Measurements from ENCODE around the gene IGSF23.

Gene IGSF23

DNA sequence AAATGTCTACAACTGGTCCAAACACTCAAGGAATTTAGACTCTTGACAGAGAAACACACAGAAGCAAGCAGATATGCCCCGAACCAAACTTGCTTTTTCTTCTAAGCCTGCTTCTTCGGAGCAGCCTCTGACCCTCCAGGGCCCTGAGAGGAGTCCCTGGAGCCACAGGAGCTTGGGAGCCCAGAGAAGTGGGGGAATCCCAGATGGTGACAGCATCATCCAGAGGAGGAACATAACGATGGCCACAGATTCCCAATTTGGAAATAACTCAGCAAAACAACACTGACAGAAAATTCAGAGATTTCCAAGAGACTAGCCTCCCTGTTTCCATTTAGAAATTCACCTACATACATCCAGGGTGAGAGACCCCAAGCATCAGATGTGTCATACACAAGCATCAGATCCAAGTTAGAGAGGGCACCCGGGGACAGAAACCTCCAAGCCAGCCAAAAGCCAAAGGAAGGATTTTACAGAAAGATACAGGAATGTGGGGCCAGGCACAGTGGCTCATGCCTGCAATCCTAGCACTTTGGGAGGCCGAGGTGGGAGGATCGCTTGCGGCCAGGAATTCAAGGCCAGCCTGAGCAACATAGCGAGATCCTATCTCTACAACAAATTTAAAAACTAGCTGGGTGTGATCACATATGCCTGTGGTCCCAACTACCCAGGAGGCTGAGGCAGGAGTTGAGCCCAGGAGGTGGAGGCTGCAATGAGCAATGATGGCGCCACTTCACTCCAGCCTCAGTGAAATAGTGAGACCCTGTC lies 28.3 kb downstream of the IGSF23 start:
- H3K4me3 ChIP-seq (ENCODE audit: low read depth, low read length), result no peak overlapping the region
- TF ChIP-seq, protein P1, sequence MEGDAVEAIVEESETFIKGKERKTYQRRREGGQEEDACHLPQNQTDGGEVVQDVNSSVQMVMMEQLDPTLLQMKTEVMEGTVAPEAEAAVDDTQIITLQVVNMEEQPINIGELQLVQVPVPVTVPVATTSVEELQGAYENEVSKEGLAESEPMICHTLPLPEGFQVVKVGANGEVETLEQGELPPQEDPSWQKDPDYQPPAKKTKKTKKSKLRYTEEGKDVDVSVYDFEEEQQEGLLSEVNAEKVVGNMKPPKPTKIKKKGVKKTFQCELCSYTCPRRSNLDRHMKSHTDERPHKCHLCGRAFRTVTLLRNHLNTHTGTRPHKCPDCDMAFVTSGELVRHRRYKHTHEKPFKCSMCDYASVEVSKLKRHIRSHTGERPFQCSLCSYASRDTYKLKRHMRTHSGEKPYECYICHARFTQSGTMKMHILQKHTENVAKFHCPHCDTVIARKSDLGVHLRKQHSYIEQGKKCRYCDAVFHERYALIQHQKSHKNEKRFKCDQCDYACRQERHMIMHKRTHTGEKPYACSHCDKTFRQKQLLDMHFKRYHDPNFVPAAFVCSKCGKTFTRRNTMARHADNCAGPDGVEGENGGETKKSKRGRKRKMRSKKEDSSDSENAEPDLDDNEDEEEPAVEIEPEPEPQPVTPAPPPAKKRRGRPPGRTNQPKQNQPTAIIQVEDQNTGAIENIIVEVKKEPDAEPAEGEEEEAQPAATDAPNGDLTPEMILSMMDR (IDR thresholded peaks at IDR 0.05; ENCODE audit: borderline replicate concordance, insufficient read depth, low read depth, low read length), result no peak

DNA sequence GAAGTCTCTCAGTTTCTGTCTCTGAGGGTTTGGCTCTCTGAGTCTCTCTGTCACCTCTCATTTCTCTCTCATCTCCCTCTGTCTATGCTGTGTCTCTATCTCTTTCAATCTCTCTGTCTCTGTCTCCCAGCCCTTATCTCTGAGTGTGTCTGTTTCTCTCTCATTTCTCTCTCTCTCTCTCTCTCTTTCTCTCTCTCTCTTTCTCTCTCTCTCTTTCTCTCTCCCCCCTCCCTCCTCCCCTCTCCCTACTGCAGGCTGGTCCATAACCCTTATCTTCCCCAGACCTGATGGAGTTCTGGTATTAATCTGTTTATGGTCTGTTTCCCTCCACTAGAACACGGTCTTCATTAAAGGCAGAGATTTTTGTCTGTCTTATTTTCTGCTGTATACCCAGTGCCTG lies 29.0 kb downstream of the IGSF23 start:
- no peak overlapping the region for H3K4me3 ChIP-seq (ENCODE audit: low read depth, low read length)
- TF ChIP-seq, protein P1 (IDR thresholded peaks at IDR 0.05; ENCODE audit: borderline replicate concordance, insufficient read depth, low read depth, low read length), result no peak

DNA sequence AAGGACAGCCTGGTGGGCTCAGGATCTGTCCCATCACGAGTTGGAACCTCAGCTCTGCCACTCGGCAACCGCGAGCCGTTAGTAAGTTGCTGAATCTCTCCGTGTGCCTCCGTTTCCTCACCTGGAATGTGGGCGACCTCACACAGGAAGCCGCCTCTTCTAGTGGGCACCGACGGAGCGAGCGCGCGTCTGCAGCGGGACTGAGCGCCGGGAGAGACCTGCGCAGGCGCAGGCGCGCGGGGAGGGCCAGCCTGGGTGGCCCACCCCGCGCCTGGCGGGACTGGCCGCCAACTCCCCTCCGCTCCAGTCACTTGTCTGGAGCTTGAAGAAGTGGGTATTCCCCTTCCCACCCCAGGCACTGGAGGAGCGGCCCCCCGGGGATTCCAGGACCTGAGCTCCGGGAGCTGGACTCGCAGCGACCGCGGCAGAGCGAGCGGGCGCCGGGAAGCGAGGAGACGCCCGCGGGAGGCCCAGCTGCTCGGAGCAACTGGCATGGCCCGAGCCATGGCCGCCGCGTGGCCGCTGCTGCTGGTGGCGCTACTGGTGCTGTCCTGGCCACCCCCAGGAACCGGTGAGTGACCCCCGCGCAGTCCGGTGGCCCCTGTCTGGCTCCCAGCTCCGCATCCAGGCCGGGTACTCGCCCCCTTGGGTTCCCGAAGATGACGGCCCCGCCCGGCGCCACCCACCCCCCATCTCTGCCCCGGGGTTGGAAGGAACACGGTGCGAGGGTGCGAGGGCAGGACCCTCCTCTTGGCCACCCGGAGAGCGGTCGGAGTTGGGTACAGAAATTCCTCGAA lies 30.4 kb downstream of the IGSF23 start, which contains the start of gene PVR:
Gene PVR, plus strand, starts transcription at position 306 of the 797 bp plus-strand sequence. Its CDS starts 187 bp downstream, at position 493.
- TF ChIP-seq, protein P1 (IDR thresholded peaks at IDR 0.05; ENCODE audit: borderline replicate concordance, insufficient read depth, low read depth, low read length), result no peak
- H3K4me3 ChIP-seq (ENCODE audit: low read depth, low read length), result no peak within 1 kb of the TSS

DNA sequence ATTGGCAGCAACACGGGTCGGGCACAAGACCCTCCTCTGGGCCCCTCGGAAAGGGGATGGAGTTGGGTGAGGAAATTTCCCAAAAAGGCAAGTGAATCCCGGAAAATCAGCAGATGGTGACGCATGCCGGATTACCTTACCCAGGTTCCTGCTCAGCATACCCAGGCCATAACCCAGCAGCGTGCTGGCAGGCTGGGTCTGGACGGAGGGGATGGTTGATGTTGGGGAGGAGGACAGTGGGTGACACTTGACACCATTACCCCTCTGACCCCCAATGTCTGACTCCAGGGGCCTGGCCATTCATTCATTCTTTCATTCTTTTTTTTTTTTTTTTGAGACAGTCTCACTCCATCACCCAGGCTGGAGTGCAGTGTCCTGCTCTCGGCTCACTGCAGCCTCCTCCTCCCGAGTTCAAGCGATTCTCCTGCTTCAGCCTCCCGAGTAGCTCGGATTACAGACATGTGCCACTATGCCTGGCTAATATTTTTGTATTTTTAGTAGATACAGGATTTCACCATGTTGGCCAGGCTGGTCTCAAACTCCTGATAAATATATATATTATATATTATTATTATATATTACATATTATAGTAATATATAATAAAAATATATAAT lies 31.1 kb downstream of the IGSF23 start:
- TF ChIP-seq, protein P1 (IDR thresholded peaks at IDR 0.05; ENCODE audit: borderline replicate concordance, insufficient read depth, low read depth, low read length), result no peak
- no peak overlapping the region for H3K4me3 ChIP-seq (ENCODE audit: low read depth, low read length)

DNA sequence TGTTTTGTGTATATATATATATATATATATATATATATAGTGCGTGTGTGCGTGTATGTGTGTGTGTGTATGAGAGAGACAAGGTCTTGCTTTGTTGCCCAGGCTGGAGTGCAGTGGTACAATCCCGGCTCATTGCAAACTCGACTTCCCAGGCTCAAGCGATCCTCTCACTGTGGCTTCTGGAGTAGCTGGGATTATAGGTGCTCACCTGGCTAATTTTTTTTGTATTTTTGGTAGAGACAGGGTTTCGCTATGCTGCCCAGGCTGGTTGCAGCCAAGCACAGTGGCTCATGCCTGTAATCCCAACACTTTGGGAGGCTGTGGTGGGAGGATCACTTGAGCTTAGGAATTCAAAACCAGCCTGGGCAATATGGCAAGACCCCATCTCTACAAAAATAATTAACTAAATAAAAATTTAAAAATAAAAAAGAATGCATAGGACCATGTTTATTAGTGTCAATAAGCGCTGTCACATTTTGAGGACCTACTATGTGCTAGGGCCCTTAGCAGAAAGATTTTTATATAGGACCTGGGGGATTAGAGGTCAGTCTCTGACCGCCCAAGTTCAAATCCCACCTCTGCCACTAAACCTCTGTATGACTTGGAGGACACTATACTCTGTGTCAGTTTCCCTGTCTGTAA lies 32.2 kb downstream of the IGSF23 start:
- TF ChIP-seq, protein P1 (IDR thresholded peaks at IDR 0.05; ENCODE audit: borderline replicate concordance, insufficient read depth, low read depth, low read length), result no peak
- no peak overlapping the region for H3K4me3 ChIP-seq (ENCODE audit: low read depth, low read length)

DNA sequence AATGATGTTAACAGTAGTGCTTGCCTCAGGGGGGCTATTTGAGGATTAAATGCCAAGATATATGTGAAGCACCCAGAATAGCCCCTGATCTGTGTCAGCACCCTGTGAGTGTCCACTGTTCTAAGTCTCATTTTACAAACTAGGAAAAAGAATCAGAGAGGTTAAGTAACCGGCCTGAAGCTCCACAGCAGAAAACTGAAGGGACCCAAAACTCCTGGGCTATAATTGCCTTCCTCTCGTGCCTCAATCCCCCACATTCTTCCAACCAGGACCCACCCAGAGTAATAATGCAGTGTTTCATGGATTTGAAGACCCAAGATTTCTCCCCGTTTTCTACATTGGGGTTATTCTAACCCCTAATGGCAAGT lies 32.7 kb downstream of the IGSF23 start:
- H3K4me3 ChIP-seq (ENCODE audit: low read depth, low read length), result no peak overlapping the region
- TF ChIP-seq, protein P1 (IDR thresholded peaks at IDR 0.05; ENCODE audit: borderline replicate concordance, insufficient read depth, low read depth, low read length), result no peak

Data from GM12875 (cell line).